NOMO-1 (cell line): ENCODE measurements around the gene CCDC34.
"Not testable (repeated sequence)": the region's sequence is repeated elsewhere in the genome, so short reads cannot be mapped to it uniquely, and the experiment has no call there.

Experiments used
- DNase-seq, 2 experiments: peaks; one replicate each; lab custom pipeline; 2025; ENCODE audit not compliant: unreplicated experiment in 2 of 2; lab: John Stamatoyannopoulos, UW

CCDC34 gene

DNA sequence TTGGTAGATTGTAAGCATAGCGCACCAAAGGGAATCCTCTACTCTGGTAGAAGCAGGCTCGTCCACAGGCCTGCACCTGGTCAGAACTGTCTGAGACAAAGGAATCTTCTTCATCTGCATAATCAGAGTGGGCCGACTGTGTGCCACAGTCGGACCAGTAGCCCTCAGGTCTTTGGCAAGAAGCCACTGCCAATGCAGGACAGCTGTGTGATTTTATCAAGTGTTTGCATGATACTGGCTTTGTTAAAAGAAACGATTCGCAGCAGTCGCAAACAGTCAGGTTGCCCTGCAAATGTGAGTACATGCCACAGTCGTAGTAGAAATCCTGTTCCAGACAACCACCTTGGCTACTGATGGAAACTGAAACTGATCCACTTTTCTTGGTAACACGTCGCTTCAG, 4.9 kb upstream of the CCDC34 start:
- DNase-seq = no peak

- no peak for DNase-seq
These were observed 632 bp upstream of the CCDC34 start for GRCh38 chr11:27363576-27364117.

GRCh38 chr11:27361649-27362431, 1.2 kb downstream of the CCDC34 start:
- DNase-seq = no peak

DNA sequence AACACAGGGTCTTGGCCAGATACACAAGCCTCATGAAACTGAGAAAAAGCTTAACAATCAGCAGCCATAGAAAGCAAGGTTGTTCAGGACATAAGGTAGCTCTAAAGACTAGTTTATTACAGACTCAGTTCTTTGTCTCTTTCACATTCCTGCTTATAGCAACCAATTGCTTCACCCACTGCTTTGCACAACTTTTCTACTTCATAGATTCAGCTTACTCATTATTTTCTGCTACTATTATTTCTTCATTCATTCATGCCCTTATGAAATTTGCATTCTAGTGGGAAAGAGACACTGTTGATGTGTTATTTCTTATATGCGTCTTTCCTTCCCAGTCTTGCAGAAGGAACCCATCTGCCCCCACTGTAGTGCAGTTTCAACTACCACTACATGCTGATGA, 4.7 kb downstream of the CCDC34 start:
- peak; percentile 1 to 26 for DNase-seq

DNA sequence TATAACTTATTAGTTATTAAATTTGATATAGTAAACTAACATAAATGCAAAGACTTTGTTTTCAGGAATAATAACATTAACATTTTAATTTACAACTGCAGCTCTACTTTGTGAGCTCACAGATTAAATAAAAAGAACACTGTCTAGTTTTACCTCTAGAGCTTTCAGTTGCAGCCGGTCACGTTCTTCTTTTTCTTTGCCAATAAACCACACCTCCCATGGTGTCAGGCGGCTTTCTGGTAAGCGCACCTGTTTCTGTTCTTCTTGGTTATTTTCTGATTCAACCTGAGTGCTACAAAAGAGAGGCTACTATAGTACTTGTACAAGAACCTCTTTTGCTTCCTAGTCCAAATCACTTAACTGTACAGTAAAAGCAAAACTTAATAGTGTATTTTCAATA, 5.8 kb downstream of the CCDC34 start:
- DNase-seq = no peak

GRCh38 chr11:27356624-27357222, 6.3 kb downstream of the CCDC34 start:
- DNase-seq = no peak

- DNase-seq = no peak
These were observed 7.4 kb downstream of the CCDC34 start for GRCh38 chr11:27355575-27356104.

GRCh38 chr11:27354359-27354965, 8.6 kb downstream of the CCDC34 start:
- no peak for DNase-seq

DNA sequence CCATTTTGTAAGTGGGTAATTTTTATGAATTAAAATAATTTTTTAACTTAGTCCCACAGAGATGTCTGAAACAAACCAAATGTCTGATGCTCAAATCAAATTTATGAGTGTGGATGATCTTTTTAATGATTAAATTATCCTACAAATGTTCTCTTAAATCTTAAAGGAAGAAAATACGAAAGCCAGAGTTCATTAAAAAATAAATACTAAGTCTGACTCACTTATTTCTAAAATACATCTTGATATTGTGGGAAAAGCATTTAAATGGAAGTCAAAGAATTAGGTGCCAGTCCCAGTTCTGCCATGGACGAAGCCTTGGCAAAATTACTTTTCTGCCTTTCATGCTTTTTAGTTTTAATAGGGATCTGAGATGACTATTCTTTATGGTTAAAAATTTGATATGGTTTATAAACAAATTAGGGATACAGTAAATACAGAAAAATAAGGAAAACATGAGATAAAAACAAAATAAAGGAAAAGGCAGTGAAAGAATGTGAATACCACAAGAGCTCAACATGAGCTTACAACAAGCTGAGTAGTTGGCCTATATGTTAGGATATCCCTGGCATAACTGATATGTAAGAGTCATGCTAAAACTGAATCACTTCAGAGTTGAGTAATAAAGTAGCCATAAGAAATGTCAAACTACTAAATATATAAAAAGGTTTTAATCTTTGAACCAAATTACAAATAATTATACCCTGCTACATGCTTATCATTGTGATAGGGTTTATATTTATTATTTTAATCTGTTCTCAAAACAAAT, 9.2 kb downstream of the CCDC34 start:
- no peak for DNase-seq

- DNase-seq = no peak
These were observed 10.2 kb downstream of the CCDC34 start for GRCh38 chr11:27352781-27353180.

- no peak for DNase-seq
These were observed 12.5 kb downstream of the CCDC34 start for GRCh38 chr11:27350511-27350910.

- no peak for DNase-seq
These were observed 13.1 kb downstream of the CCDC34 start for GRCh38 chr11:27349919-27350318.

GRCh38 chr11:27348340-27348873, 14.6 kb downstream of the CCDC34 start:
- DNase-seq = no peak

GRCh38 chr11:27347359-27348339, 15.4 kb downstream of the CCDC34 start:
- no peak for DNase-seq

DNA sequence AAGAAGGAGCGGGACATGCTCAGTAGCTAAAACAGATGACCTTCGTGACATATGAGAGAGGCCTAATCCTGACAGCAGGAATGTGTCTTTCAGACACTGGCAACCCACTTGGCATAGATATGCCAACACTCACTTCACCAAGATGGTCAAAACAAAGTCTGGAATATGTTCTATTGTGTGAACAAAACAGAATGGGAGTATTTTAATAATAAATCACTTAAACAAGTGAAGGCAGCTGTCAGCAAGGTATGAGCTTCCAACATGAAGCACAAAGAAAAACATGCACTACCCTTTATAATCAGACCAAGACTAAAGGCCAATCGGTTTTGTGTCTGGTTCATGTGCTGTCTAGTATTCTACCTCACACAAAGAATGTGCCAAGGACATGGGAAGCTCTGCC, 23.1 kb downstream of the CCDC34 start:
- DNase-seq = no peak

DNA sequence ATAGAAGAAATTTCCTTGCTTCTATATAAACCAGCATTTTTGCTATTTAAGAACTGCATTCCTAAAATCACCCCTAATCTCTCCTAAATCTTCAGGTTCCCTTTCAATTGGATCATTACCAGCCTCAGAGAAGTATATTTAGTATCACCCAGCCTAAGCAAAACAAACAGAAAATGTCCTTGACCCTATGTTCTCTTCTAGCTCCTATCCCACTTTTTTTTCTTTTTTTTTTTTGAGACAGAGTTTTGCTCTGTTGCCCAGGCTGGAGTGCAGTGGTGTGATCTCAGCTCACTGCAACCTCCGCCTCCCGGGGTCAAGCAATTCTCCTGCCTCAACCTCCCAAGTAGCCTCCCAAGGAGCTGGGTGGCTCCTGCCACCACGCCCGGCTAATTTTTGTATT, 28.3 kb downstream of the CCDC34 start:
- not testable (repeated sequence) for DNase-seq

DNA sequence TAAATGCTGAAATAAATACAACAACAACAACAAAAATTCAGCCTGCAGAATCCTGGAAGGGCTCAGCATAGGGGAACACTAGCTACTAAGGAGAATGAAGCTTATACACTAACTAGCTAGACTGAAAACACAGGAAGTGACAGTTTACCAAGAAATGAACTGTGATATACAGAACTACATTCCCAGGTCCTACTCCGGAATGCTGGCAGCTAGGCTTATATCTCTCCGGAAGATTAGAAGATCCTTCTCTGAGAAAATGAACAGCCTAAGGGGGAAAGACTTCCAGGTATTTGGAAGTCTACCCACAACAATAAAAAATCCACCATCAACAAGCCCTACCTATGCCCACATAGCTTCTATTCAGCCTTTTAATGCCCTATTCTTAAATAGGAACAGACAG, 31.0 kb downstream of the CCDC34 start:
- no peak for DNase-seq

- DNase-seq = no peak
These were observed 32.3 kb downstream of the CCDC34 start for GRCh38 chr11:27330633-27331270.
